ENCODE data around the gene SKI.

Gene SKI

GRCh38 chr1:2202843-2203601 is 25.1 kb upstream of the SKI start:
- DNase-seq (ENCODE audit: low read depth, low spot score) = no peak
- TF ChIP-seq, protein P1, sequence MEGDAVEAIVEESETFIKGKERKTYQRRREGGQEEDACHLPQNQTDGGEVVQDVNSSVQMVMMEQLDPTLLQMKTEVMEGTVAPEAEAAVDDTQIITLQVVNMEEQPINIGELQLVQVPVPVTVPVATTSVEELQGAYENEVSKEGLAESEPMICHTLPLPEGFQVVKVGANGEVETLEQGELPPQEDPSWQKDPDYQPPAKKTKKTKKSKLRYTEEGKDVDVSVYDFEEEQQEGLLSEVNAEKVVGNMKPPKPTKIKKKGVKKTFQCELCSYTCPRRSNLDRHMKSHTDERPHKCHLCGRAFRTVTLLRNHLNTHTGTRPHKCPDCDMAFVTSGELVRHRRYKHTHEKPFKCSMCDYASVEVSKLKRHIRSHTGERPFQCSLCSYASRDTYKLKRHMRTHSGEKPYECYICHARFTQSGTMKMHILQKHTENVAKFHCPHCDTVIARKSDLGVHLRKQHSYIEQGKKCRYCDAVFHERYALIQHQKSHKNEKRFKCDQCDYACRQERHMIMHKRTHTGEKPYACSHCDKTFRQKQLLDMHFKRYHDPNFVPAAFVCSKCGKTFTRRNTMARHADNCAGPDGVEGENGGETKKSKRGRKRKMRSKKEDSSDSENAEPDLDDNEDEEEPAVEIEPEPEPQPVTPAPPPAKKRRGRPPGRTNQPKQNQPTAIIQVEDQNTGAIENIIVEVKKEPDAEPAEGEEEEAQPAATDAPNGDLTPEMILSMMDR (IDR thresholded peaks at IDR 0.05; ENCODE audit: low read depth, low read length) = no peak

GRCh38 chr1:2203671-2204414 is 24.3 kb upstream of the SKI start:
- in situ Hi-C loops (cut with HindIII; ENCODE audit: low sequenced_read_pairs) = no loop called here

More at GRCh38 chr1:2202843-2203601, 25.1 kb upstream of the SKI start:
- in situ Hi-C loops (cut with HindIII; ENCODE audit: low sequenced_read_pairs) = no loop called here
- no peak overlapping the region for H3K4me3 ChIP-seq (ENCODE audit: low read depth, low read length)

GRCh38 chr1:2204415-2205190 is 23.5 kb upstream of the SKI start:
- TF ChIP-seq, protein P1 (IDR thresholded peaks at IDR 0.05; ENCODE audit: low read depth, low read length) = no peak
- peak; percentile 71 for DNase-seq (ENCODE audit: low read depth, low spot score)
- in situ Hi-C loops (cut with HindIII; ENCODE audit: low sequenced_read_pairs) = no loop called here
- H3K4me3 ChIP-seq (ENCODE audit: low read depth, low read length) = peak overlapping the region; percentile 44

More at GRCh38 chr1:2203671-2204414, 24.3 kb upstream of the SKI start:
- peak overlapping the region; percentile 44 for H3K4me3 ChIP-seq (ENCODE audit: low read depth, low read length)
- DNase-seq (ENCODE audit: low read depth, low spot score) = no peak
- TF ChIP-seq, protein P1 (IDR thresholded peaks at IDR 0.05; ENCODE audit: low read depth, low read length) = no peak

- H3K4me3 ChIP-seq (ENCODE audit: low read depth, low read length) = peak overlapping the region; percentile 24
- DNase-seq (ENCODE audit: low read depth, low spot score) = peak; percentile 93
- TF ChIP-seq, protein P1 (IDR thresholded peaks at IDR 0.05; ENCODE audit: low read depth, low read length) = no peak
- in situ Hi-C loops (cut with HindIII; ENCODE audit: low sequenced_read_pairs) = no loop called here
Measured at GRCh38 chr1:2205191-2205952, 22.7 kb upstream of the SKI start.

DNA sequence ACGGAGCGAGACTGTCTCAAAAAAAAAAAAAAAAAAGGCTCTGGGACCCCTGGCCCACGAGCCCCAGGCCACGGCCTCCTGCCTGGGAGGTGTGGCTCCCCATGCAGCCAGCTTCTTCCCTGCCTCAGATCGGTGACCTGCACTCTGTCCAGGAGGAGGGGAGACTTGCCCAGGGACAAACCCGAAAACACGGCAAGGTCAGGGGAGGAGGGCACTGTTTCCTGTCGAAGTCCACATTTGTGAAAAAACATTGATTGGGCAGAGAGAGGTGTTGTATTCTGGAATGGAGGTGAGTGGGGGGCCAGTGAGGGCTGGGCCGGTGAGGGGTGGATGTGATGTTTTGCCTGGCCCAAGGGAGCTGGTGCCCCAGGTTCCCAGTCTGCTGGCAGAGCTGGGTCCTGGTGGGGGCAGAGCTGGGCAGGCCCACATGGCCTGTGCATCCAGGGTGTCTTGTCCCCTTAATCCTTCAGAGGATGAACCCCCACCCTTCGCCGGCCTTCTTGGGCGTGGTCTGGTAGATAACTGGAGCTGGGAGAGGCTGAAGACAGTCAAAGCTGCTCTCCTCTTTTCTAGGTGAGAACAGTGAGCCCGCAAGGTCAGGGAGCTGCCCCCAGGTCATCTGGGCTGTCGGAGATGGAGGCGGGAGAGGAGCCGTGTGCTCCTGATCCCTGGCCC is 21.2 kb upstream of the SKI start:
- TF ChIP-seq, protein P1 (IDR thresholded peaks at IDR 0.05; ENCODE audit: low read depth, low read length) = no peak
- DNase-seq (ENCODE audit: low read depth, low spot score) = no peak
- H3K4me3 ChIP-seq (ENCODE audit: low read depth, low read length) = no peak overlapping the region
- in situ Hi-C loops (cut with HindIII; ENCODE audit: low sequenced_read_pairs) = no loop called here
